ENCODE results near the gene ARL15. TPM values are rescaled to one million over a fixed set of nuclear protein-coding genes. Genes with fewer than 3 reads are reported as not detected.

ARL15 gene
- total RNA-seq, 2 experiments from 2014 or later: 10.6 to 12.3 TPM

DNA sequence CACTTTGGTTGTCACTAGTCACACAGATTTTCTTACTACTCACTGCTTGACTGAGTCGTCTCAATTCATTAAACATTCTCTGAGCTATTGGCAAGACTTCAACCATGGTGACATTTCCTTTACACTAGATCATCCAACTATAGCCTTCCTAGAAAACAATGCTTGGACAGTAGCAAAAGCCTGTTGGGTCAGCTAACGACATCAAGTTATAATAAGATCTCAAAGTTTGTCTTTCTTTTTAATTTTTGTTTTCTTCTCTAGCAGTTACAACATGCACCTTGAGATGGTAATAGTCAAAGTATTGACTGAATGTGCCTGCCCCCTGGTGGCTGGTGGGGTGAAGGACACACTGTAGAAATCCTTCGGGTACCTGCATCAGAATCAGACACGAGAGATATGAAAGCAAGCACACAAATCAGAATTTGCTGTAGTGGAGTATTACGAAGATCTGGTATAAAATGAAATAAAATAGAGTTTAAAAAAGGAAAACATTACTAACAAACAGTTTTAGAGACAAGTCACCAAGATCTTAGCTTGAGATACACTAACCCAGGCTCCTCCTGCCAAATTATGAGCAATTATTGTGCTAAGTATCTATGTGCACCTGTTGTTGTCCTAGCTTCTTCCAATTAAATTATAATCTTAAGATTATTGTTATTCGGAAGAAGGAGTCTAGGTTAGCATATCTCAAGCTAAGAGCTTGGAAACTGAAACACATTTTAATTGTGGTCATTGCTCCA lies 81.2 kb downstream of the ARL15 start:
- no peak overlapping the region for H3K27ac Mint-ChIP-seq
- POLR2A ChIA-PET: interaction anchor here (0.6 kb wide), 1 partner anchor 350 kb away, joined by 4 read pairs; no protein-coding TSS in a partner anchor
- H3K9me3 Mint-ChIP-seq (ENCODE audit: insufficient read depth): no peaks in the 10 kb centered on the region
- ATAC-seq (peak; percentile 75), DNase-seq (peak; percentile 81)
- no peaks in the 10 kb centered on the region for H3K36me3 Mint-ChIP-seq (ENCODE audit: low read depth)
- H3K4me1 Mint-ChIP-seq (ENCODE audit: low read depth): no peaks in the 10 kb centered on the region
- no peak overlapping the region for H3K4me3 Mint-ChIP-seq
- H3K27me3 Mint-ChIP-seq (ENCODE audit: low read depth): no peaks in the 10 kb centered on the region
- CTCF ChIA-PET: interaction anchor here (0.7 to 3.8 kb wide), 27 partner anchors 9 to 1281 kb away, joined by 3 to 16 read pairs (median 4); no protein-coding TSS in a partner anchor

DNA sequence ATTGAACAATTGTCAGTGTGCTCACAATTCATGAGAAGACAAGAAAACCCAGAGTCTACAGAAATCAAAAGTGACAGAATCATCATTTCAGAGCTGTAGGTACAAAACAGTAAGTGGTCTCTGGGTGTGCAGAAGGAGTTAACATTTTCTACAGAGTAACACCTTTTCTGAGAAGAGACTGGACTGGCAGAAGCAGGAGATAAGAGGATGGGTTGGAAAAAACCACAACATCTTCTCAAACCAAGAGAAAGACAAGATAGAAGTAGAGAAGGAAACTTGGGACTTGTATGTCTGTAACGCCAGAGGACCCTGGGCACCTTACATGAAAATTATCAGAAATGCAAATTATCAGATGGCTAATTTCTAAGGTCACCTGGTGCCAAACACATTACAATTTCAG lies 82.6 kb downstream of the ARL15 start:
- Mint-ChIP-seq H3K36me3 (ENCODE audit: low read depth) (no peaks in the 10 kb centered on the region), H3K4me1 (ENCODE audit: low read depth) (no peaks in the 10 kb centered on the region), H3K9me3 (ENCODE audit: insufficient read depth) (no peaks in the 10 kb centered on the region), H3K27ac (no peak overlapping the region), H3K4me3 (no peak overlapping the region), H3K27me3 (ENCODE audit: low read depth) (no peaks in the 10 kb centered on the region)
- ATAC-seq: no peak
- ChIA-PET CTCF (interaction anchor here (1.1 to 3.8 kb wide), 9 partner anchors 11 to 965 kb away, joined by 3 to 16 read pairs (median 4); no protein-coding TSS in a partner anchor), POLR2A (no interaction called here)
- no peak for DNase-seq

DNA sequence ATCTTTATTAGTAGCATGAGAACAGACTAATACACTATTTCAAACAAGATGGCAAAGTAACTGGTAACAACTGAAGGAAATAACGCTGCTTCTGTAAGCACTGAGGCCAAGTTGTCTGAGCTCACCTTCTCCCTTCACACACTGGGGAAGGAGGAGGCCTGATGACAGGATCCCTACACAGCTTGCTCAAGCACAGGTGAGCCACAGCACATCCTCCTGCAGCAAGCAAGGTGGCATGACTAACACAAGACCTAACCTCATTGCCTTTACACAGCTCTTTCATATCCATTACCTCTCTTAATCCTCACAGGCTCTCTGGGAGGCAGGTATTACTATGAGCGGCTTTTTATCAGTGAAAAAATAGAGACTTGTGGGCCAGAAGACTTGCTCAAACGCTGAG lies 83.3 kb downstream of the ARL15 start:
- no peaks in the 10 kb centered on the region for H3K27me3 Mint-ChIP-seq (ENCODE audit: low read depth)

DNA sequence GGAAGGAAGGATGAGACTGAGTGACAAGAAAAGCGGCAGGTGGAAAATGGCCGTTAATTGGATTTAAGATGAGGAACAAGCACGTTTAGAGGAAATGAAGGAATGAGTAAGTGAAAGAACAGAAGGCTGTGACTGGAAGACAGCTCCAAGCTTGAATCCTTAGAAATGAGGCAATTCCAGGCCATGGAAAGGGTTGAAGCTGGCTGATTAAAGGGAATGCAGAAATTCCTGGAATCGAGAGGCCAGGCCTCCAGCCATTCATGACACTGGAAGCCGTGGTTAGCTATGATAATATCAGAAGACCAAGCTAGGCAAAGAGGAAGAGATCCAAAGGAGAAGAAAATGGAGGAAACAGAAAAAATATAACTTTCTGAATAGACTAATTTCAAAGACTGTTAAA lies 84.2 kb downstream of the ARL15 start:
- no peaks in the 10 kb centered on the region for H3K4me1 Mint-ChIP-seq (ENCODE audit: low read depth)
- H3K36me3 Mint-ChIP-seq (ENCODE audit: low read depth): no peaks in the 10 kb centered on the region
- no peak overlapping the region for H3K4me3 Mint-ChIP-seq
- ChIA-PET POLR2A (no interaction called here), CTCF (interaction anchor here (0.9 to 1.6 kb wide), 2 partner anchors 8 to 18 kb away, joined by 4 read pairs; no protein-coding TSS in a partner anchor)
- H3K27me3 Mint-ChIP-seq (ENCODE audit: low read depth): no peaks in the 10 kb centered on the region
- DNase-seq: no peak
- ATAC-seq: no peak
- no peaks in the 10 kb centered on the region for H3K9me3 Mint-ChIP-seq (ENCODE audit: insufficient read depth)
- no peak overlapping the region for H3K27ac Mint-ChIP-seq

More for the DNA sequence above, 83.3 kb downstream of the ARL15 start:
- ChIA-PET CTCF (interaction anchor here (1.6 to 3.8 kb wide), 2 partner anchors 17 to 748 kb away, joined by 4 to 16 read pairs; no protein-coding TSS in a partner anchor), POLR2A (no interaction called here)
- H3K36me3 Mint-ChIP-seq (ENCODE audit: low read depth): no peaks in the 10 kb centered on the region
- no peaks in the 10 kb centered on the region for H3K9me3 Mint-ChIP-seq (ENCODE audit: insufficient read depth)
- no peak for DNase-seq
- no peaks in the 10 kb centered on the region for H3K4me1 Mint-ChIP-seq (ENCODE audit: low read depth)
- no peak overlapping the region for H3K27ac Mint-ChIP-seq
- H3K4me3 Mint-ChIP-seq: no peak overlapping the region
- ATAC-seq: no peak

DNA sequence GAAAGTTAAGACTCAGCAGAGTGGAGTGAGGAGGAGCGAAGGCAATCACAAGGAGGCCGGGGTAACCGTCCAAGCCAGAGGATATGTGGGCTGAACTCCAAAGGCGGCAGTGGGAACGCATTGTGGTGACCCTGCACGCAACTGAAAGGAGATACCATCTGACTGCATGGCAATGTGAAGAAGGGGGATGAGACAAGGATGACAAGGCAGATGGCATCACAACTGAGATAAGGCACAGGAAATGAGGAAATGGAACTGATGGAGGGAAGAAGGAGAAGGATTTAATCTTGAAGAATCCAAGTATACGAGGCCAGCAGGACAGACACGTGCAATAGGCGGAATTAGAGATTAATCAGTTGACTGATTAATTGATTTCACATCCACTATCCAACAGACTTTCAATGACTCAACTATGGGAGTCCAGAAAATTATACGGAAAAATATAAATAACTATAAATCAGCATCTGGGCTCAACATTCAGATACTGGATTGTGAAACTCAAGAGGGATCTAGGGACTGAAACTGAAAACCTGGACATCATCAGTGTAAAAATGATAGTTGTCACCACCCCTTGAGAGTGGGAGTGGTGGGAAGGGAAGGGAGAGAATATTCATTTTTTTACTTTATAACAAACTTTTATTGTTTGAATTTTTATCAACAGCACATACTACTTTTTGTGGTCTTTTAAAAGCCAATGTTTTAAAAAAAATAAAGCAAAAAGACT lies 86.1 kb downstream of the ARL15 start:
- DNase-seq (no peak), ATAC-seq (no peak)
- Mint-ChIP-seq H3K4me1 (ENCODE audit: low read depth) (no peaks in the 10 kb centered on the region), H3K9me3 (ENCODE audit: insufficient read depth) (no peaks in the 10 kb centered on the region), H3K36me3 (ENCODE audit: low read depth) (no peaks in the 10 kb centered on the region), H3K27me3 (ENCODE audit: low read depth) (no peaks in the 10 kb centered on the region), H3K27ac (no peak overlapping the region), H3K4me3 (no peak overlapping the region)
- ChIA-PET POLR2A (no interaction called here), CTCF (no interaction called here)

DNA sequence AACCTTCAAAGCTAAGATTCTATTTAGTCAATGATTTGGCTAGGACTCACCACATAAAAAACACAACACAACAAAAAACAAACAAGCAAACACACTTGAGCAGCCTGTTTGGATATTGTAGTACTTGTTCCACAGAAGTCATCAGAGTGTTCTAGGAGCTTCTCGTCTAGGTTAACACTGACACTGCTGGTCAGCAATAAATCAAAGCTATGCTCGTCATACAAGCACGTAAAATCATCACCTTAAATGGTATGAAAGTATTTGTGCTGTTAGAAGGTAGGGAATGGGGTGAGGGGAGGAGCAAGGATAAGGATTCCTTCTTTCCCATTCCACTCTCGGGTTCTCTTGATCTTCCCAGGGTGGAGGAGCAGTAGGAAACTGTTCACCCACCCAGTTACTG lies 88.0 kb downstream of the ARL15 start:
- Mint-ChIP-seq H3K27ac (no peak overlapping the region), H3K9me3 (ENCODE audit: insufficient read depth) (no peaks in the 10 kb centered on the region), H3K27me3 (ENCODE audit: low read depth) (no peaks in the 10 kb centered on the region), H3K4me1 (ENCODE audit: low read depth) (no peaks in the 10 kb centered on the region), H3K36me3 (ENCODE audit: low read depth) (no peaks in the 10 kb centered on the region), H3K4me3 (no peak overlapping the region)
- ChIA-PET POLR2A (no interaction called here), CTCF (no interaction called here)
- ATAC-seq: no peak
- DNase-seq: no peak

DNA sequence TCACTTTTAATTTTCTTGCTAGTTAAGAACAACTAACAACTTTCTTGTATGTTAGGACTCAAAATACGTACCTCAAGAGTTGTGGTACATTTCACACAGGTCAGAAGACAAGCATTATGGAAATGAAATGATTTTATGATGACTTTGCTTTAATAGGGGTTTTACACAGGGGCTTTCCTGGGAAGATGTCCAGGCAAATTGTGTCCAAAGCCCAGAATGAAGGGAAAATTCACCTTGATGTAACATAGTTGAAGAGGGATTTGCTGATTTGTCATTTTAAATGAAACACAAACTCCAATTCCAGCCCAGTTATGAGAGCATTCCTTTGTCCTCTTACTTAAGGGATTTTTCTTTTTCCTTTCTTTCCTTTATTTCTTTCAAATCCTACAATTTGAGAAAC lies 89.2 kb downstream of the ARL15 start:
- no peak for DNase-seq
- Mint-ChIP-seq H3K9me3 (ENCODE audit: insufficient read depth) (no peaks in the 10 kb centered on the region), H3K27ac (no peak overlapping the region), H3K36me3 (ENCODE audit: low read depth) (no peaks in the 10 kb centered on the region), H3K4me1 (ENCODE audit: low read depth) (no peaks in the 10 kb centered on the region), H3K4me3 (no peak overlapping the region), H3K27me3 (ENCODE audit: low read depth) (no peaks in the 10 kb centered on the region)
- ATAC-seq: no peak
- ChIA-PET POLR2A (interaction anchor here (0.6 kb wide), 1 partner anchor 434 kb away, joined by 4 read pairs; no protein-coding TSS in a partner anchor), CTCF (no interaction called here)

DNA sequence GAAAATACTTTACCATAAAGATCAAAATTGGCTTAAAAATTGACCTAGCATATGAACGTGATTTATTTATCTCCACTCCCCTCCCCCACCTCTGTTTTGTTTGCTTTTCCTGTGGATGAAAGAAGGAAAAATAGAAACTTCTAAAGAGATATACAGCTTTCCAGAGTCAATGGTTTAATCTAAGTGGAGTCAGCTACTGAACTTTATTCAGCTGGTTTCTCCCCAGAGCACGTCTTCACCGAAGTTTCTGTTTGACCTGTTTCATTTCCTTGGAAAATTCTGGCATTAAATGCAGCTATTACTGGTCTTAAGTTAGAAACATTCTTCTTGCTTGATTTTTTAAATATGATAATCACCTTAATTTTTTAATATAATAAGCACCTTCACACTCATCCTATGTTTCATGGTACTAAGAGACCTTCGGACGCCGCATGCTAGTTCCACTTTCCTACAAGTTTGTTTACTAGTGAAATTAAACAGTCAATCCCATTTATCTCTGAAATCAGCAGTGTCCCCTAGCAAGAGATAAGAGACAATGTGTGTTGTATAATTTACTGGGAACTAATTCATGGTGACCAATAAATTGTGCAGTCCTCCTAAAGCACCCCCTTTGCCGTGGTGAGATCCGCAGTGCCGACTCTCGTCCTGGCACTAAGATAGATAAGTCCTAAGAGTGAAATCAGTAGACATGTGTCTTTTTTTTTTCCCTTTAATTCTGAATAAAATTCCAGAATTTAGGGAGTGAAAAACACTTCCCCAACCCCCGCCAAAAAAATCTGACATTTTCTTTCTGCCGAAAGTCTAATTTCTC lies 89.9 kb downstream of the ARL15 start:
- ChIA-PET CTCF (interaction anchor here (1.1 kb wide), 1 partner anchor 742 kb away, joined by 3 read pairs; no protein-coding TSS in a partner anchor), POLR2A (no interaction called here)
- no peak for DNase-seq
- no peaks in the 10 kb centered on the region for H3K36me3 Mint-ChIP-seq (ENCODE audit: low read depth)
- H3K9me3 Mint-ChIP-seq (ENCODE audit: insufficient read depth): no peaks in the 10 kb centered on the region
- no peak overlapping the region for H3K27ac Mint-ChIP-seq
- H3K27me3 Mint-ChIP-seq (ENCODE audit: low read depth): no peaks in the 10 kb centered on the region
- H3K4me1 Mint-ChIP-seq (ENCODE audit: low read depth): no peaks in the 10 kb centered on the region
- H3K4me3 Mint-ChIP-seq: no peak overlapping the region
- ATAC-seq: no peak

DNA sequence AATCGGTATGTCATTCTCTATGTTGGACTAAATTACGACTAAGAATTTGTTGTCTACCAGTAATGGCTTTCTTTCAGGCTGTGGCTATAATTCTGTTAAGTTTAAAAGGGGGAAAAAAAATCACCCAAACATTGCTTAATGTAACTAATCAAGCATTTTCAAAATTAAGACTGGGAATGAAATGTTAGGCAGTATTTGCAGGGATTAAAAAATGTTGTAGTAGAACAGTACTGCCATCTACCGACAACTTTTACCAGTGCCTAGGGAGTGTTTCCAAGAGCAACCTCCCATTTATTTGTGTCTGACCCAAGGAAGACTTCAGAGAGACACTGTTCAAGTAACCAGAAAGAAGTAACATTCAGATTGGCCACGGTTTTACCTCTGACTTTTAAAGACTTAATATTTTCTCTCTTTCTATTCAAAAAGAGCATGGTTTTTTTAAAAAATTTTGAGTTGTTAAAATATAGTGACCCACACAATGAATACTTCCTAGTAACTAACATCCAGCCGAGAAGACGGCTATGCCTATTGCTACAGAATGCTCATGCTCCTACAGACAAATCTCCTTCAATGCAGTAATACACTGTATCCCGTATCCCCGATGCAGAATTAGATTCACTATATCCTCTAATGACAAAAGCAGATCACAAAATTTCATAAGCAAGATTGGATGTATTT lies 92.4 kb downstream of the ARL15 start:
- DNase-seq: peak; percentile 27
- no peaks in the 10 kb centered on the region for H3K4me1 Mint-ChIP-seq (ENCODE audit: low read depth)
- no peak overlapping the region for H3K27ac Mint-ChIP-seq
- H3K4me3 Mint-ChIP-seq: no peak overlapping the region
- ChIA-PET CTCF (no interaction called here), POLR2A (no interaction called here)
- no peaks in the 10 kb centered on the region for H3K27me3 Mint-ChIP-seq (ENCODE audit: low read depth)
- ATAC-seq: no peak
- H3K9me3 Mint-ChIP-seq (ENCODE audit: insufficient read depth): no peaks in the 10 kb centered on the region
- H3K36me3 Mint-ChIP-seq (ENCODE audit: low read depth): no peaks in the 10 kb centered on the region

DNA sequence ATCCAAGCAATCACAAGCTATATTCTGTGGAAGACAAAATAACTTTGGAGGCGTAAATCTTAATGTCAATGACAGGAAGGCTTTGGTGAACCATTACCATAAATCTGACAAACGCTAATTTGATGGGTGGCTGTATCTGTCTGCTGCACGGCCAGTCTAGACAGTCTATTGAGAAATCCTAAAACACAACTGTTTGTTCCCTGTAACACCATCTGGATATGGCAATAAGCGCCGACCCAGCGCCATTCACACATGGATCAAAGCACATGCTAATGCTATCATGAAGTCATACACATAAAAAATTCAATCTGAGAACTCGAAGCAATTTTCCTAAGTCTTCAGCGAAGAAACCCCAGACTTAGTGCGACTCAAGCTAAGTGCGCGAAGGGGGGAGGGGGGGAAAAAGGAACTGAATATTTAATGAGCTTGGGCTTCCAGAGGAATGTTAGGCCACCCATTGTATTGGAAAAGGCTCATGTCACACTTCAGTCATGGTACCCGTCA lies 95.1 kb downstream of the ARL15 start:
- ATAC-seq (no peak), DNase-seq (no peak)
- Mint-ChIP-seq H3K27me3 (ENCODE audit: low read depth) (no peaks in the 10 kb centered on the region), H3K27ac (no peak overlapping the region), H3K4me3 (no peak overlapping the region), H3K9me3 (ENCODE audit: insufficient read depth) (no peaks in the 10 kb centered on the region), H3K4me1 (ENCODE audit: low read depth) (no peaks in the 10 kb centered on the region), H3K36me3 (ENCODE audit: low read depth) (no peaks in the 10 kb centered on the region)
- ChIA-PET CTCF (interaction anchor here (0.9 to 1.4 kb wide), 2 partner anchors 19 to 737 kb away, joined by 4 read pairs; no protein-coding TSS in a partner anchor), POLR2A (no interaction called here)

DNA sequence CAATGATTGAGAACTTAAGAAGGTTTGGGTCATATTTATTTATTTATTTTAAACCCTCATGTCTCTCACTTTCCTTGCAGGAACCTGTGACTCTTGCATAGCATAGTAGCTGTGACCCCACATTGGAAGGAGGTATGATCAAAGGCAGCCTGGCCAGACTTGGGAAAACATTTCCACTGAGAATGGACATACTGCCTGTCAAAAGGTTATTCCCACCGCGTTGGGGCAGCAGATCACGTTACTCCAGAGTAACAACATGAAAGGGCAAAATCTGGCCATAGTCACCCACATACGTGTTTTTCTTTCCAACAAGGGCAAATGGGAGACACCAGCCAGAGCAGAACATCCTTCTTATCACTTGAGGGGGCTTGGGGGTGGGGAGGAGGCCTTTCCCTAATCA lies 95.7 kb downstream of the ARL15 start:
- Mint-ChIP-seq H3K4me1 (ENCODE audit: low read depth) (no peaks in the 10 kb centered on the region), H3K27ac (no peak overlapping the region), H3K27me3 (ENCODE audit: low read depth) (no peaks in the 10 kb centered on the region), H3K36me3 (ENCODE audit: low read depth) (no peaks in the 10 kb centered on the region), H3K4me3 (no peak overlapping the region), H3K9me3 (ENCODE audit: insufficient read depth) (no peaks in the 10 kb centered on the region)
- ChIA-PET CTCF (no interaction called here), POLR2A (no interaction called here)
- DNase-seq (no peak), ATAC-seq (no peak)
